TTC549 (cell line): Measurements from ENCODE around the gene SDE2.
"Not testable (repeated sequence)": the region's sequence is repeated elsewhere in the genome, so short reads cannot be mapped to it uniquely, and the experiment has no call there.

Experiments used
- FAIRE-seq: peaks from 2 replicates; lab custom pipeline; 2012; peaks lifted over from hg19 to GRCh38; lab: Jason Lieb, UNC

Gene SDE2

DNA sequence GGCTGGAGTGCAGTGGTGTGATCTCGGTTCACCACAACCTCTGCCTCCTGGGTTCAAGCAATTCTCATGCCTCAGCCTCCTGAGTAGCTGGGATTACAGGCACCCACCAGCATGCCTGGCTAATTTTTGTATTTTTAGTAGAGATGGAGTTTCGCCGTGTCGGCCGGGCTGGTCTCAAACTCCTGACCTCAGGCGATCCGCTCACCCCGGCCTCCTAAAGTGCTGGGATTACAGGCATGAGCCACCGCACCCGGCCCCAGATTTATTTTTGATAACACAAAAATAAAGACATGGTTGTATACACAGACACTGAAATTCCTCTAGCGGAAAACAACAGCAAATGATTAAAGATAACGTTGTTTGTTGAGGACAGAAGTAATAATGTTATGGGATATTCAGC lies 24.0 kb downstream of the SDE2 start:
- FAIRE-seq: not testable (repeated sequence)

DNA sequence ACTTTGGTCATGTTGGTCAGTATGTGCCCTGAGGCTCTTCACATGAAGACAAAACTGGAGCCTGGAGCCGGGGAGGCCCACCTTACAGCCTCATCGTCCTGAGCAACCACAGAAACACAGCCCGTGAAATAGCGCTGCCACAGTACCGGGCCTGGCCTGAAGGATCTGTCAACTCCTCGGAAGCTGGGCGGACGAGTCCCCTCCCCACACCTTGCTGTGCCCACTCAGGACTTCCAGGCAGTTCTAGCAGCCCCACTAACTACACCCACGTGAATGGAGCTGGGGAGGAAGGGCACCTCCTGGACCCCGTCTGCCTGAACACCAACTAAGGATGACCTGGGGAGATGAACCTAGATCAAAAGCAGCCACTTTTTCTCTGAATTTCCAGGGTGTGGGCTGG lies 24.7 kb downstream of the SDE2 start:
- no peak for FAIRE-seq

GRCh38 chr1:225973158-225973557 lies 26.0 kb downstream of the SDE2 start:
- FAIRE-seq: no peak

DNA sequence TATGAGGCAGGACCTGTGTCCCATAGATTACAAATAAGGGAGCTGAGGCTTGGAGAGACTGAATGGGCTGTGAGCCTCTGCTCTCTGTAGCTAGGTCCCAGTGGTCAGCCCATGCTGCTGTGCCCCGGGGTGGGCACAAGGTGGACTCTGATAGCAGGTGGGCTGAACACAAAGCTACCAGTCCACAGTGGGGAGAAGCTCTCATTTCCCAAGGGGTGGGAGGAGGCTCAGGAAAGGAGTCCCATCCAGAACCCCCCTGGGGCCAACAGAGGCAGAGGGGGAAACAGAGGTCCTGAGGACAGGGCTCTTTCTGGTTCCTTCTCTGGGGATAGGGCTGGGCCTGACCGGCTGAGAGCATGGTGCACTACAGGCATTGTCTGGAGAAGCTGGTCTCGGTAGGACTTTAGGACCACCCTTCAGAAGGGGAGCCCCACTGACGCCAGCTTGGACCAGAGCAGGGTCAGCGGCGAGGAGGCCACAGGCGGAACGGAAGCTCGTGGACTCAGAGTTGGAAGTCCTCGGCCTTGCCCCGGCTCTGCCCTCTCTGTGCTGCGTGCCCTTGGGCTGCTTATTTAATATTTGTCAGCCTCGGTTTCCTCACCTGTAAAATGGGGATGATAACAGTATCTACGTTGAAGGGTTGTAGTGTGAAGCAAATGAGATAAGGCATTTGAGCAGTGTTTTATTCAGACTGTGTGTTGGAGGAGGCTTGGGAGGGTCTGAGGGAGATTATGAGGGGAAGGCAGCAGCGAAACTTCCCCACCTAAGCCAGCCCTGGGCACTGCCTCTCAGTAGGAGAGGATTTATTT lies 26.6 kb downstream of the SDE2 start:
- FAIRE-seq: no peak

DNA sequence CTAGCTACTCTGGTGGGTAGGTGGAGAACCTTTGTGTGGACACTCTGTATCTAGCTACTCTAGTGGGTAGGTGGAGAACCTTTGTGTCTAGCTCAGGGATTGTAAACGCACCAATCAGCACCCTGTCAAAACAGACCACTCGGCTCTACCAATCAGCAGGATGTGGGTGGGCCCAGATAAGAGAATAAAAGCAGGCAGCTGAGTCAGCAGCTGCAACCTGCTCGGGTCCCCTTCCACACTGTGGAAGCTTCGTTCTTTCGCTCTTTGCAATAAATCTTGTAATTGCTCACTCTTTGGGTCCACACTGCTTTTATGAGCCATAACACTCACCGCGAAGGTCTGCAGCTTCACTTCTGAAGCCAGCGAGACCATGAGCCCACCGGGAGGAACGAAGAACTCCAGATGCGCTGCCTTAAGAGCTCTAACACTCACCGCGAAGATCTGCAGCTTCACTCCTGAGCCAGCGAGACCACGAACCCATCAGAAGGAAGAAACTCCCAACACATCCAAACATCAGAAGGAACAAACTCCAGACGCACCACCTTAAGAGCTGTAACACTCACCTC lies 28.5 kb downstream of the SDE2 start:
- FAIRE-seq: not testable (repeated sequence)

DNA sequence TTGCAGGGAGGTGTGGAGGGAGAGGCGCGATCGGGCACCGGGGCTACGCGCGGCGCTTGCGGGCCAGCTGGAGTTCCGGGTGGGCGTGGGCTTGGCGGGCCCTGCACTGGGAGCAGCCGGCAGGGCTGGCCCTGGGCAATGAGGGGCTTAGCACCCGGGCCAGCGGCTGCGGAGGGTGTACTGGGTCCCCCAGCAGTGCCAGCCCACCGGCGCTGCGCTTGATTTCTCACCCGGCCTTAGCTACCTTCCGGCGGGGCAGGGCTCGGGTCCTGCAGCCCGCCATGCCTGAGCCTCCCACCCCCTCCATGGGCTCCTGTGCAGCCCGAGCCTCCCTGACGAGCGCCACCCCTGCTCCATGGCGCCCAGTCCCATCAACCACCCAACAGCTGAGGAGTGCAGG lies 29.4 kb downstream of the SDE2 start:
- not testable (repeated sequence) for FAIRE-seq

GRCh38 chr1:225965231-225965630 lies 33.9 kb downstream of the SDE2 start:
- FAIRE-seq: no peak

DNA sequence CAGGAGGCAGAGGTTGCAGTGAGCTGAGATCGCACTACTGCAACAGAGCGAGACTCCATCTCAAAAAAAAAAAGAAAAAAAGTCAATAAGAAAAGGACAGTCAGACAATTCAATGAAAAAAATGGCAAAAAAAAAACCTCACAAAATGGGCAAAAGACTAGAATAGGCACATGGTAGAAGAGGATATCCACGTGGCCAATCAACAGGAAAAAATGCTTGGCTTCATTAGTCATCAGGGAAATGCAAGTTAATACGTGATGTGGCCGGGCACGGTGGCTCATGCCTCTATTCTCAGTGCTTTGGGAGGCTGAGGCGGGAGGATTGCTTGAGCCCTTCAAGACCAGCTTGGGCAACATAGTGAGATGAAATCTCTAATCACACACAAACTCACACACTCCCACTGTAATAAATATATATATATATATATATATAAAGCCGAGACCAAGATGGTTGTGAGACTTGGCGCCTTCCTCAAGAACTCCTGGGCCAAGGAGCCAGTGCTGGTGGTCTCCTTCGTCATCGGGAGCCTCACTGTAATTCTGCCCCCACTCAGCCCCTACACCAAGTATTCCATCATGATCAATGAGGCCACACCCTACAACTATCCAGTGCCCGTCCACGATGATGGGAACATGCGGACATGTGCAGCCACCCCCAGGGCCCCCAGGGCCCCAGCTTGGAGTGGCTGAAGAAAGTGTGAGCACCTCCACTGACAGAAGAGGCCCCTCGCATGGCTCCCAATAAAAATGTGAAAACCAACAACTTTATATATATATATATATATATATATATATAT lies 35.2 kb downstream of the SDE2 start:
- FAIRE-seq: no peak

- FAIRE-seq: no peak
Measured at GRCh38 chr1:225962440-225962975, 36.6 kb downstream of the SDE2 start.

DNA sequence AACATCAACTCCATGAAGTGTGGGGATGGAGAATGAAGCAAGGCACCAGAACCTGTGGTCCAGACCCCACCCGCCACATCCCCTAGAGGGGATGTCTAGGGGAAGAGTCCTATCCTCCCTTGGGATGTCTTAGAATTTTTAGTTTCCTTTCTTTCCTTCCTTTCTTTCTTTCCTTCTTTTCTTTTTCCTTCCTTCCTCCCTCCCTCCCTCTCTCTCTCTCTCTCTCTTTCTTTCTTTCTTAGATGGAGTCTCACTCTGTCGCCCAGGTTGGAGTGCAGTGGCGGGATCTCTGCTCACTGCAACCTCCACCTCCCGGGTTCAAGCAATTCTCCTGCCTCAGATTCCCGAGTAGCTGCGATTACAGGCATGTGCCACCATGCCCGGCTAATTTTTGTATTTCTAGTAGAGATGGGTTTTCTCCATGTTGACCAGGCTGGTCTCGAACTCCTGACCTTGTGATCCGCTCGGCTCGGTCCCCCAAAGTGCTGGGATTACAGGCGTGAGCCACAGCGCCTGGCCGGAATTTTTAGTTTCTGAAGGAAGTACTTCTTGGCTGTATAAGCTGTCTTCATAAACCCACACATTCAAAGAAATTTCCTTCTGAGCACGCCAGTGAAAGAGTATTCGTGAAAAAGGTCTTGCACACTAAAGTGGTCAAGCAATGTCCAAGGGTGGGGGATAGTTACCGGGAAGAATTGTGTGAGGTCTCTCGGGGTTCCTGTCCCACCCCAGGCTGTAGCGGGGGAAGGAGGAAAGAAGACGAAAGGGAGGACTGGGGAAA lies 37.3 kb downstream of the SDE2 start:
- no peak for FAIRE-seq

- no peak for FAIRE-seq
Measured at GRCh38 chr1:225958041-225958440, 41.1 kb downstream of the SDE2 start.

- FAIRE-seq: no peak
Measured at GRCh38 chr1:225954753-225955152, 44.4 kb downstream of the SDE2 start.

GRCh38 chr1:225953315-225953714 lies 45.8 kb downstream of the SDE2 start:
- no peak for FAIRE-seq

DNA sequence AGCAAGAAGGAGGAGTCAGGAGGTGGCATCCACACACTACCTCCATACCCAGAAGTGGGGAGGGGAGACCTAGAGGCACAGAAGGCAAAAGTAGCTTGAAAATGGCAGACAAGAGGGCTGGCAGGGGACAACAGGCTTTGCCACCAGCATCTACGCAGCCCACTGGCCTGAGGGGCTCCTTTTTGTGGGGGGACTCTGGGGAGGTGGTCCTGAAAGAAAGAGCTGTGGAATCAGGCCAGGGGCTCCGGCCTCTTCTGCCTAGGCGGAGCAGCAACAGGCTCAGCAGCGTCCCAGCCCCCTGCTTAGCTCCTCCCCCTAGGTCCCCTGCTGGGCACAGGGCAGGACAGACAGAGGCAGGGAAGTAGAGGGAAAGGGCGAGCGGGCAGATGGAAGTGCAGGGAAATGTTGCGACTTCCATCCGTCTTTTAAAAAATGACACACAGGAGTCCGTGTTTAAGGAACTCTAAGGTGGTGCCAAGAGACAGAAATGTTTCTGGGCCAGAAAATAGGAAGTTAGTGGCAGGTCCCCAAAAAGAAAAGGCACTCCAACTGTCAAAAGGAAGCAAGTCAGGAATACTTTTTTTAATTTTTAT lies 48.1 kb downstream of the SDE2 start:
- no peak for FAIRE-seq

DNA sequence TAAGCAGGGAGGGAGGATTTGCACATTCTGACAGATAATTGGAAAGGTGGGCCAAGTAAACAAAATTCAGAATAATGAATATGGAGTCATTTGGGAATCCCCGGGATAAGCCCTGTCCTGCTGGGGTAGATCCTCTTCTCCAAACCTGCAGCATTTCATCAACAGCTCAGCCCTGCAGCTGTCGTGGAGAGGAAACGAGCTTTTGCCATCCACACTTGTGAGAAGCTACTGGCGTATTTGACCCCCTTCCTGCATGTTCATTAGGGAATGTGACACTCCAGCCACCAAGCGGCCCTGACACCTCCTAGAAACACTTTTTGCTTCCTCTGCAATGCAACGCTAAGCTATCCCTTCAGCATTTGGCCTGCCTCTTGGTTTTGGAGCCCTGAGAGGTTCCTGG lies 50.1 kb downstream of the SDE2 start:
- FAIRE-seq: no peak

GRCh38 chr1:225946803-225947202 lies 52.3 kb downstream of the SDE2 start:
- no peak for FAIRE-seq

GRCh38 chr1:225946082-225946620 lies 53.0 kb downstream of the SDE2 start:
- FAIRE-seq: no peak

GRCh38 chr1:225945564-225945963 lies 53.6 kb downstream of the SDE2 start:
- no peak for FAIRE-seq

DNA sequence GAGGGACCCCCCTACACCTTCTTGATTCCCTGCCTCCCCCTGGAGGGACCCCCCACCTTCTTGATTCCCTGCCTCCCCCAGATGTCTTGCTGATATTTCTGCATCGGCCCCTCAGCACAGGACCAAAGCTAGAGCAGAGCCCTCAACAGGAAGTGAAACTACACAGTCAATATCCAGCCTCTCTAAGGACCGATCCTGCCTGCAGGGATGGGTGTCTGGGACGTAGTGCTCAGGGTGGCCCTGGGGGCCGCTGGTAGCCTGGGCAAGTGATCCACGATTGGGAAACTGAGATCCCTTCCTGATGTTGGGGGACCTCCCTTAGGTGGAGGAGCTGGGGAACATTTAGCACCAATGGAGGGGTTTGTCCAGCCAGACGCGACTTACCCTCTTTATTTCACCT lies 54.2 kb downstream of the SDE2 start:
- FAIRE-seq: no peak

DNA sequence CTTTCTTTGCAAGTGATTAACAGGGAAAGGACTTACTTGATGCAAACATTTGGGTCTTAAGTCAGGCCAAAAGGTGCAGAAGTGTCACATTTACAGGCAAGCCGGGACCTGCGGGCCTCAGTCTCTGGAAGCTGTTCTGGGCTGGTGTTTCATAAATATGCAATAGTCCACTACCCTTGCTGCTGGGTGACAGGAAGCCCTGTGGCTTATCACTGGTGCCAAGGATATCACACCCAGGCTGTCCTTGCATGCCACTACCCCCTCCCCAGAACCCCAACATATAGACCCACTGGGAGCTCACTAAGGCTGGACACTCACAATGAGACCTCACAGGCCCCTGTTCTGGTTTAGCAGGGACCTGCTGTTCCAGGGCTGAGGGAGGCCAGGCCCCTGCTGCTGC lies 54.8 kb downstream of the SDE2 start:
- FAIRE-seq: no peak

GRCh38 chr1:225943582-225943981 lies 55.6 kb downstream of the SDE2 start:
- FAIRE-seq: no peak

DNA sequence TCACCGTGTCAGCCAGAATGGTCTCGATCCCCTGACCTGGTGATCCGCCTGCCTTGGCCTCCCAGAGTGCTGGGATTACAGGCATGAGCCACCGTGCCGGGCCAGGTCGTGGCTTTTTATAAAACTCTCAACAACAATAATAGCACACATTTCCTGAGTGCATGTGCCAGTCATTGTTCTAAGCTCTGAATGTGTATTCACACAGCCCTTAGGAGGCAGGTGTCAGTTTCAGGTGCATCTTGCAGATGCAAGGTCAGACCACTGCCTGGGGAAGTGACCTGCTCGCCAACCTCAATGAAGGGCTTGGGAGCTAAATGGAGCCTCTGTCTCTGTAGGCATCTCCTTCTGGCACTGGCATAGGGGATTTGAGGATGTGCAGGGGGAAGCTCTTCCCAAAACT lies 56.6 kb downstream of the SDE2 start:
- no peak for FAIRE-seq
